Neural progenitor cell (in vitro differentiated cells): ENCODE data around the gene HABP2. TPM values are rescaled to one million over a fixed set of nuclear protein-coding genes. Genes with fewer than 3 reads are reported as not detected.

Source experiments
- DNase-seq: peaks from one replicate; pipeline ENCODE4 v3.0.0-alpha.2; 2016; ENCODE audit warnings: low spot score
- H2AFZ ChIP-seq: fragments of 200-600 bp; sonication (generic); replicated peaks from 2 replicates; pipeline ENCODE4 v1.6.1; 2016; ENCODE audit warnings: antibody characterized with exemption
- H3F3A ChIP-seq: fragments of 200-600 bp; sonication (generic); 2 replicates; pipeline ENCODE4 v1.6.1; 2016; ENCODE audit warnings: antibody characterized with exemption, low read depth
- H3K27ac ChIP-seq: fragments of 200-600 bp; sonication (generic); 2 replicates; pipeline ENCODE4 v1.5.1; 2016; ENCODE audit warnings: mild to moderate bottlenecking
- H3K27me3 ChIP-seq: fragments of 200-600 bp; sonication (generic); 2 replicates; pipeline ENCODE4 v1.6.1; 2016; ENCODE audit warnings: mild to moderate bottlenecking, moderate library complexity
- H3K36me3 ChIP-seq: fragments of 200-600 bp; sonication (generic); 2 replicates; pipeline ENCODE4 v1.5.1; 2016
- H3K4me1 ChIP-seq: fragments of 200-600 bp; sonication (generic); 2 replicates; pipeline ENCODE4 v1.6.1; 2016; ENCODE audit warnings: mixed run types
- H3K4me2 ChIP-seq: fragments of 200-600 bp; sonication (generic); 2 replicates; pipeline ENCODE4 v1.6.1; 2016
- H3K4me3 ChIP-seq: fragments of 200-600 bp; sonication (generic); 2 replicates; pipeline ENCODE4 v1.5.1; 2016
- H3K79me2 ChIP-seq: fragments of 200-600 bp; sonication (generic); 2 replicates; pipeline ENCODE4 v1.6.1; 2016; ENCODE audit warnings: low read depth
- H3K9ac ChIP-seq: fragments of 200-600 bp; sonication (generic); 2 replicates; pipeline ENCODE4 v1.6.1; 2016
- H3K9me3 ChIP-seq: fragments of 200-600 bp; sonication (generic); 2 replicates; pipeline ENCODE4 v1.5.1; 2016; ENCODE audit warnings: low read depth
- H4K20me1 ChIP-seq: fragments of 200-600 bp; sonication (generic); 2 replicates; pipeline ENCODE4 v1.6.1; 2016; ENCODE audit warnings: low read depth
- H3K27ac Mint-ChIP-seq: 3 replicates; pipeline ENCODE4 v1.8.0; 2021; ENCODE audit warnings: mixed read lengths
- H3K27me3 Mint-ChIP-seq: 2 replicates; pipeline ENCODE4 v1.8.0; 2022; ENCODE audit warnings: low read depth, mild to moderate bottlenecking, inconsistent platforms, moderate library complexity, mixed read lengths; ENCODE audit not compliant: insufficient read depth
- H3K36me3 Mint-ChIP-seq: 3 replicates; pipeline ENCODE4 v1.8.0; 2021; ENCODE audit warnings: mixed read lengths
- H3K4me1 Mint-ChIP-seq: 3 replicates; pipeline ENCODE4 v1.8.0; 2021; ENCODE audit warnings: mixed read lengths
- H3K4me3 Mint-ChIP-seq: 3 replicates; pipeline ENCODE4 v1.8.0; 2021; ENCODE audit warnings: mild to moderate bottlenecking, moderate library complexity, mixed read lengths
- H3K9me3 Mint-ChIP-seq: 3 replicates; pipeline ENCODE4 v1.8.0; 2020; ENCODE audit warnings: mixed read lengths
- EZH2 ChIP-seq: fragments of 200-600 bp; sonication (generic); IDR thresholded peaks from 2 replicates; pipeline ENCODE4 v1.6.1; 2017; ENCODE audit warnings: antibody characterized with exemption, mild to moderate bottlenecking, moderate library complexity
- EZH2phosphoT487 ChIP-seq: fragments of 200-600 bp; sonication (generic); IDR thresholded peaks from 2 replicates; pipeline ENCODE4 v1.6.1; 2017; ENCODE audit warnings: antibody characterized with exemption
- total RNA-seq: library from RNA; depleted of rRNA; stranded (reverse); fragments of >200 nt; gene quantifications from 2 replicates; pipeline ENCODE4 v1.2.3, GENCODE V29; 2015; ENCODE audit warnings: low replicate concordance
- TF ChIP-seq, protein P1 (sequence below): fragments of 200-600 bp; sonication (generic); IDR thresholded peaks from 2 replicates; pipeline ENCODE4 v1.5.1; 2017; ENCODE audit warnings: antibody characterized with exemption, mild to moderate bottlenecking

HABP2 gene
- total RNA-seq, 1 donor from 2014 or later, result not detected

DNA sequence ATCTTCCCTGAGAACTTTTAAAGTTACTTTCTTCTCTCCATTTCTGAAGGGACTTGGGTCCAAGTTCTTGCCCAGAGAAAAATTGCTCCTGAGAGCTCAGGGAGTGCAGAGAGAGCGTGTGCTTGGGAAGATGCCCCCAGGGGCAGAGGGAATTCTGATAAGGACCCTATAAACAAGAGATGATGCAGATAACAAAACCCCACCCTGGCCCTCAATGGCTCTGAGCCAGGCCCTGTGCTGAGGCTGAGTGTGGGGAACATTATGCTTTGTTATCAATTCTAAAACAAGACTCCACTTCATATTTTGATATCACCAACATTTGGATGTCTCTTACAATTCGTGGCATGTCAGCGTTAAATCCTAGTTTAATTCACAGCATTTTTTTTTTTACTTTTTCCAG, 34.4 kb upstream of the HABP2 start:
- Histone ChIP-seq H3K27me3 (no peaks in the 10 kb centered on the region), H4K20me1 (no peaks in the 10 kb centered on the region)

DNA sequence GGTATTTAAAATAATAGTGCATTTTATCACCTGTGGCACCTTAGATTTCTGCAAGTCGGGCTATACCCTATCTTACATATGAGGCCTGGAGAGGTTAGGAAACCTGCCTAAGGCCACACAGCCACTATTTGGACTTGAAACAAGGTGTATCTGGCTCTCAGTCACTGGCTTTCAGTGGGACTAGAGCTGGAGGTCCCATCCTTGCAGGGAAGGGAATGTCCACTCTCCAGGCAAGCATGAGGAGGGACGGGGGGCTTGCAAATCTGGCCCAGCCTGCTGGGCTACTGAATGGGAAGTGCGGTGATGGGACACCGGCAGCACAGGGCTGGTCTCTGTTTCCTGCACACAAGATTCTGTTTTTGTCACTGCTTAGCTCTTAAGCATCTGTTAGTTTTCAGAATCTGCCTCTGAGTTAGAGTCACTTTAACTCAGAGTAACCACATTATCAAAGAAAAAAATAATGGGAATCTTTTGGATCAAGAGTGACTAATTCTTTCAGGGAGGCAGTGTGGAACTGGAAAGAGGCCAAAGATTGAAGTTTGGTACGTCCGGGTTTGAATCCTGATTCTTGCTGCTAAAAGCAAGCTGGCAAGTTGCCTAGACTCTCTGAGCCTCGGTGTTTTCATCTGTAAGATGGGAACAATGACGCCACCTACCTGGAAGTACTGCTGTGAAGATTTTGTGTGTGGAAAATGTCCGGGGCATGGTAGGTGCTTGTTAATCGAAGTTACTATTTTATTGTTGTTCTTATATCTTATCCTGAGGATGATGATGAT, 33.8 kb upstream of the HABP2 start:
- peak overlapping the region; percentile 39 for H3K27ac Mint-ChIP-seq
- peaks cover 5% of the 10 kb centered on the region for H3K4me1 Mint-ChIP-seq
- H3K27me3 Mint-ChIP-seq, result peaks cover 4% of the 10 kb centered on the region
- H3K4me2 ChIP-seq, result no peak overlapping the region
- no peak overlapping the region for H3K4me3 Mint-ChIP-seq
- no peak overlapping the region for H3K9ac ChIP-seq
- H3K9me3 Mint-ChIP-seq, result no peaks in the 10 kb centered on the region
- H3K9me3 ChIP-seq, result no peaks in the 10 kb centered on the region
- no peaks in the 10 kb centered on the region for H3K36me3 Mint-ChIP-seq
- no peaks in the 10 kb centered on the region for H4K20me1 ChIP-seq
- no peak overlapping the region for H3K4me3 ChIP-seq
- no peak overlapping the region for H3K27ac ChIP-seq
- H3K36me3 ChIP-seq, result no peaks in the 10 kb centered on the region
- H2AFZ ChIP-seq, result no peak overlapping the region
- no peaks in the 10 kb centered on the region for H3K27me3 ChIP-seq
- no peaks in the 10 kb centered on the region for H3F3A ChIP-seq
- TF ChIP-seq, protein P1, sequence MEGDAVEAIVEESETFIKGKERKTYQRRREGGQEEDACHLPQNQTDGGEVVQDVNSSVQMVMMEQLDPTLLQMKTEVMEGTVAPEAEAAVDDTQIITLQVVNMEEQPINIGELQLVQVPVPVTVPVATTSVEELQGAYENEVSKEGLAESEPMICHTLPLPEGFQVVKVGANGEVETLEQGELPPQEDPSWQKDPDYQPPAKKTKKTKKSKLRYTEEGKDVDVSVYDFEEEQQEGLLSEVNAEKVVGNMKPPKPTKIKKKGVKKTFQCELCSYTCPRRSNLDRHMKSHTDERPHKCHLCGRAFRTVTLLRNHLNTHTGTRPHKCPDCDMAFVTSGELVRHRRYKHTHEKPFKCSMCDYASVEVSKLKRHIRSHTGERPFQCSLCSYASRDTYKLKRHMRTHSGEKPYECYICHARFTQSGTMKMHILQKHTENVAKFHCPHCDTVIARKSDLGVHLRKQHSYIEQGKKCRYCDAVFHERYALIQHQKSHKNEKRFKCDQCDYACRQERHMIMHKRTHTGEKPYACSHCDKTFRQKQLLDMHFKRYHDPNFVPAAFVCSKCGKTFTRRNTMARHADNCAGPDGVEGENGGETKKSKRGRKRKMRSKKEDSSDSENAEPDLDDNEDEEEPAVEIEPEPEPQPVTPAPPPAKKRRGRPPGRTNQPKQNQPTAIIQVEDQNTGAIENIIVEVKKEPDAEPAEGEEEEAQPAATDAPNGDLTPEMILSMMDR, result no peak
- TF ChIP-seq EZH2phosphoT487 (no peak), EZH2 (no peak)
- DNase-seq, result no peak
- H3K4me1 ChIP-seq, result no peaks in the 10 kb centered on the region
- no peaks in the 10 kb centered on the region for H3K79me2 ChIP-seq

More for the DNA sequence above, 34.4 kb upstream of the HABP2 start:
- TF ChIP-seq, protein P1, result no peak
- TF ChIP-seq EZH2phosphoT487 (no peak), EZH2 (no peak)
- Histone ChIP-seq H3K27ac (no peak overlapping the region), H2AFZ (no peak overlapping the region), H3K4me2 (no peak overlapping the region), H3K36me3 (no peaks in the 10 kb centered on the region), H3K4me3 (no peak overlapping the region), H3K79me2 (no peaks in the 10 kb centered on the region), H3K4me1 (no peaks in the 10 kb centered on the region), H3F3A (no peaks in the 10 kb centered on the region), H3K9ac (no peak overlapping the region), H3K9me3 (no peaks in the 10 kb centered on the region)
- H3K27ac Mint-ChIP-seq, result no peak overlapping the region
- no peak overlapping the region for H3K4me3 Mint-ChIP-seq
- no peaks in the 10 kb centered on the region for H3K36me3 Mint-ChIP-seq
- no peak for DNase-seq
- no peaks in the 10 kb centered on the region for H3K9me3 Mint-ChIP-seq
- H3K4me1 Mint-ChIP-seq, result peaks cover 5% of the 10 kb centered on the region
- H3K27me3 Mint-ChIP-seq, result peaks cover 6% of the 10 kb centered on the region

DNA sequence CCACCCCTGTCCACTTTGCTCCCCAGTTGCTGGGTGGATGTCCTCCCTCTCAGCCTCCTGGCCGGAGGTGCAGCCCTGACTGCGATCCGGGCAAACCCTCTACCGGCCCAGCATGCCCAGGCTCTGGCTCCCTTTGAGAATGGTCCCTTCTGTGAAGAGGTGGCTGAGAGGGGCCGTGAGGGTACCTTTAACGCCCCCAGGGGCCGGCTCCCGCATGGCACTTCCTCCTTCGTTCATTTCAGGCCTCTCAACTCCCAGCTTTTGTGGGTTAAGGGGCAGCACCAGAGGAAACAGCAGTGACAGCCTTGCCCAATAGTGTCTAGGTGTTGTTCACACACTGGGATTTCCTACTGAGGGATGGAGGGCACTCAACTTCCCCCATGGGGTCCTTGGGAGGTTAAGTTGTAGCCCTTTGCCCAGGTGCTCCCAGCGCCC, 33.2 kb upstream of the HABP2 start:
- H3K36me3 Mint-ChIP-seq, result no peaks in the 10 kb centered on the region
- Histone ChIP-seq H3K79me2 (no peaks in the 10 kb centered on the region), H4K20me1 (no peaks in the 10 kb centered on the region), H3K4me2 (no peak overlapping the region), H3K9ac (no peak overlapping the region), H3F3A (no peaks in the 10 kb centered on the region), H3K9me3 (no peaks in the 10 kb centered on the region), H3K27me3 (no peaks in the 10 kb centered on the region), H3K4me3 (no peak overlapping the region), H3K27ac (no peak overlapping the region), H3K36me3 (no peaks in the 10 kb centered on the region), H3K4me1 (no peaks in the 10 kb centered on the region), H2AFZ (no peak overlapping the region)
- H3K4me1 Mint-ChIP-seq, result peaks cover 5% of the 10 kb centered on the region
- peaks cover 7% of the 10 kb centered on the region for H3K27me3 Mint-ChIP-seq
- TF ChIP-seq, protein P1, result no peak
- TF ChIP-seq EZH2phosphoT487, result no peak
- TF ChIP-seq EZH2, result no peak
- DNase-seq, result no peak
- H3K4me3 Mint-ChIP-seq, result no peak overlapping the region
- no peak overlapping the region for H3K27ac Mint-ChIP-seq
- no peaks in the 10 kb centered on the region for H3K9me3 Mint-ChIP-seq
